PFSK-1 (cell line): Measurements from ENCODE around the gene DHRS12.

Experiments
- FOXP2 ChIP-seq: optimal IDR thresholded peaks from 2 replicates; pipeline ENCODE3; 2011; ENCODE audit warnings: borderline replicate concordance, control low read depth, inconsistent platforms; ENCODE audit not compliant: insufficient read depth; ENCODE audit errors: extremely low read length, extremely low read depth
- POLR2AphosphoS5 ChIP-seq: IDR thresholded peaks from 2 replicates; pipeline ENCODE4 v1.6.1; 2012; ENCODE audit warnings: low read depth, mild to moderate bottlenecking, control low read depth, low read length, moderate library complexity
- SIN3A ChIP-seq: IDR thresholded peaks from 2 replicates; pipeline ENCODE4 v1.6.1; 2012; ENCODE audit warnings: mild to moderate bottlenecking, low read length, moderate library complexity, borderline replicate concordance; ENCODE audit not compliant: insufficient read depth
- TAF1 ChIP-seq: IDR thresholded peaks from 2 replicates; pipeline ENCODE4 v1.6.1; 2012; ENCODE audit warnings: low read length, control low read depth, borderline replicate concordance; ENCODE audit not compliant: insufficient read depth
- TF ChIP-seq, protein P1 (sequence below), 2 experiments: IDR thresholded peaks; 2 replicates each; pipeline versions ENCODE4 v1.6.1 to v1.8.0; 2011 to 2012; ENCODE audit warnings: low read depth in 2 of 2, low read length in 2 of 2, control low read depth in 1 of 2, inconsistent platforms in 1 of 2, mild to moderate bottlenecking in 1 of 2, moderate library complexity in 1 of 2; ENCODE audit not compliant: insufficient read depth in 1 of 2

Gene DHRS12

DNA sequence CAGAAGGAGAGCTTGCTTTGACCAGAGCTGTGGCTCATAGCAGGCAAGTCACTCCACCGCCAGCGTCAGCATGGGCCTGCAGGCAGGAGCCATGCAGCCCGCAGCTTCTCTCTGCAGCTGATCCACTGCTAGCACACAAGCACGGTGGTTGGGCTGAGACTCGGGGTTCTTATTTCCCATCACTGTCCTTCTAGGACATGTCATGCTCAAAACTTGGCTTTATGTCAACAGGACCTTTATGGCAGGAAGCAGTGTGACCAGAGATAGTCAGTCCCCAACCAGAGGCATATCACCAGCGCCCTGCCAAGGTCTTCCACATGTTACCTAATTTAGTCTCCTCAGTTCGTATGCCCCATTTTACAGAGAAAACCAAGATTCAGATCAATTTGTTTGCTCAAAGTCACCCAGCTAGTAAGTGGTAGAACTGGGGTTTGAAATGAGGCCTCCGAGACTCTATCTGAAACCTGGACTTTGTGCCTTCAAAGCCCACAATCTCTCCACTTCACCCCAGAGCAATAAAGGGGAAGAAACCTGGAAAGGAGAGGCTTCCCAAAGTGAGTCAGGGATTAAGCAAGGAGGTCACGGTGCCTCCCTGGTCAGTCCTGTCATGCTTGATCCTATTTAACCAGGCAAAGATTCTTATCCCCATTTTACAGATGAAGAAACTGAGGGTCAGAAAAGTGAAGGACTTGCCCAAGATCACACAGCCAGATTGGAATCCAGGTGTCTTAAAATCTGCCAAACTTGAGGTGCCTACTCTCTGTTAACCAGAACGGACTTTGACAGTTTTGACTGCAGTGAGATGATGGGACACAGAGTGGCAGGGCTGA, 36.0 kb upstream of the DHRS12 start:
- TF ChIP-seq SIN3A = no peak
- no peak for TF ChIP-seq TAF1
- no peak for TF ChIP-seq POLR2AphosphoS5
- no peak for TF ChIP-seq FOXP2
- TF ChIP-seq, protein P1, sequence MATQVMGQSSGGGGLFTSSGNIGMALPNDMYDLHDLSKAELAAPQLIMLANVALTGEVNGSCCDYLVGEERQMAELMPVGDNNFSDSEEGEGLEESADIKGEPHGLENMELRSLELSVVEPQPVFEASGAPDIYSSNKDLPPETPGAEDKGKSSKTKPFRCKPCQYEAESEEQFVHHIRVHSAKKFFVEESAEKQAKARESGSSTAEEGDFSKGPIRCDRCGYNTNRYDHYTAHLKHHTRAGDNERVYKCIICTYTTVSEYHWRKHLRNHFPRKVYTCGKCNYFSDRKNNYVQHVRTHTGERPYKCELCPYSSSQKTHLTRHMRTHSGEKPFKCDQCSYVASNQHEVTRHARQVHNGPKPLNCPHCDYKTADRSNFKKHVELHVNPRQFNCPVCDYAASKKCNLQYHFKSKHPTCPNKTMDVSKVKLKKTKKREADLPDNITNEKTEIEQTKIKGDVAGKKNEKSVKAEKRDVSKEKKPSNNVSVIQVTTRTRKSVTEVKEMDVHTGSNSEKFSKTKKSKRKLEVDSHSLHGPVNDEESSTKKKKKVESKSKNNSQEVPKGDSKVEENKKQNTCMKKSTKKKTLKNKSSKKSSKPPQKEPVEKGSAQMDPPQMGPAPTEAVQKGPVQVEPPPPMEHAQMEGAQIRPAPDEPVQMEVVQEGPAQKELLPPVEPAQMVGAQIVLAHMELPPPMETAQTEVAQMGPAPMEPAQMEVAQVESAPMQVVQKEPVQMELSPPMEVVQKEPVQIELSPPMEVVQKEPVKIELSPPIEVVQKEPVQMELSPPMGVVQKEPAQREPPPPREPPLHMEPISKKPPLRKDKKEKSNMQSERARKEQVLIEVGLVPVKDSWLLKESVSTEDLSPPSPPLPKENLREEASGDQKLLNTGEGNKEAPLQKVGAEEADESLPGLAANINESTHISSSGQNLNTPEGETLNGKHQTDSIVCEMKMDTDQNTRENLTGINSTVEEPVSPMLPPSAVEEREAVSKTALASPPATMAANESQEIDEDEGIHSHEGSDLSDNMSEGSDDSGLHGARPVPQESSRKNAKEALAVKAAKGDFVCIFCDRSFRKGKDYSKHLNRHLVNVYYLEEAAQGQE (IDR thresholded peaks at IDR 0.05; ENCODE audit: insufficient read depth in 1 of 2, low read depth in 2 of 2, low read length in 2 of 2) = no peak

DNA sequence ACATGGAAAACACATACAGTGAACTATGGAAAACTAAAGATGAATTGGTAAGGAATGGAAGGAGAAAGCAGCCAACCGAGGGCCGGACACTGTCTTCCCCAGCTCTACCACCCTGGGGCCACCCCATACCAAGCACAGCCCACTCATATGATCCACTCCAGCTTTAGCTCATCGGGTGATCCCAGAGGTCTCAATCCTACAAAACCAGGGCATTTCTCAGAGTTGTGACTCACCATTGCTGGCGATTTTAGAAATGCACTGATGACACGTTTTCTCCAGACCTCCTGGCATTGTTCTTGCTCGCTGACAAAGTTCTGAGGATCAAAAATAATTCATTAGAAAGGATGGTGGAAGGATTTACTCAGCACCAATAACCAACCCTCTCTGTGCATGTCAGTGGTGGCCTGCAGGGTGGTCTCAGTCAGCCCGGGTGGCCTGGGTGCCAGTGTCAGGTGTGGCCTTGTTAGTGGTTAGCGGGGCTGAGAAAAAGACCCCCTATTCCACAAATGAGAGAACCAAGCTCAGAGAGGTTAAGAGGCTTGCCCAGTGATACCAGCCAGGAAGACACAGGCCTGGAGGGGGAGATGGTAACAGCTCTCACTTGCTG, 34.4 kb upstream of the DHRS12 start:
- TF ChIP-seq FOXP2 = no peak
- no peak for TF ChIP-seq SIN3A
- no peak for TF ChIP-seq POLR2AphosphoS5
- TF ChIP-seq, protein P1 (IDR thresholded peaks at IDR 0.05; ENCODE audit: insufficient read depth in 1 of 2, low read depth in 2 of 2, low read length in 2 of 2) = no peak
- no peak for TF ChIP-seq TAF1

DNA sequence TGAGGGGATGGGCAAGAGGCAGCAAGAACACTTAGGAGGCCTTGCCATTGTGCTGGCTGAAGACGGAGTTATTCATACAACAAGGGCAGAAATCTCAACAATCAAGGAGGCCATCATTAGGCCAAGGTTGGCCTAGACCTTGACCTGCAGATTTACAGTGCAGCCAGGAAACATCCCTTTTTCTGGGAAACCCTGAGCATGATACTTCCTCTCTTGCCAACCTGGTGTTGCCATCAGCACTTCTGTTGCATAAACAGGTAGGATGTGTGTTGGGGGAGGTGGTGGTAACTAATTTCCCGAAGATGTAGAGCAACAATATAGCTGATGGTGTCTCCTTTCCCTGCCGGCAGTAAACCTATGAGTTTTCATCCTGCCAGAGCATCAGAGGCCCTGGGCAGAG, 33.1 kb upstream of the DHRS12 start:
- TF ChIP-seq FOXP2 (no peak), POLR2AphosphoS5 (no peak), SIN3A (no peak), TAF1 (no peak)
- TF ChIP-seq, protein P1 (IDR thresholded peaks at IDR 0.05; ENCODE audit: insufficient read depth in 1 of 2, low read depth in 2 of 2, low read length in 2 of 2) = no peak

DNA sequence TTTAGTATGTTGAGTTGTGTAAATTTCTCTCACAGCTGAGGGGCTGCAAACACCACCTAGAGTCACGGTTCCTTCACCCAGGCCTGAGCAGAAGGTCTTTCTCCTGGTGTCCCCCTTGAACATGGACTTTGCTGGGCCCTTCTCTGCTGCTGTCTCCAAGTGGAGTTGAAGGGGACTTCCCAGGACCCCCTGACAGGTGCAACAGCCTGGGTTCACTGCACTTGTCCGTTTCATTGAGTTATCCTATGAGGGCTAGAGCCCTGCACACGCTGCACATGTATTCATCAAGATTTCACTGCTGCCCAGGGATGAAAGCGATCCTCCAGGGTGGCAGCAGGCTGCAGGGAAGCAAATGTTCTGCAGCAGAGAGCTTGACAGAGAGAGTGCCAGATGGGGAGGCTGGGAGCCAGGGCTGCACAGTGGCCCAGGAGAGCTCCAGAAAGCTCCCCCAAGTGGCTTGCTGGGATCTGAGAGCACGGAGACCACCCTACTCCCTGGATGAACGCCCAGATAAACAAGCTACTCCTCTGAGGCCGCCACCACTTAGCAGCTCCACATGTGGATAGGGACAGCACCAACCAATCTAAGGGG, 30.7 kb upstream of the DHRS12 start:
- TF ChIP-seq, protein P1 (IDR thresholded peaks at IDR 0.05; ENCODE audit: insufficient read depth in 1 of 2, low read depth in 2 of 2, low read length in 2 of 2) = no peak
- TF ChIP-seq SIN3A (no peak), FOXP2 (no peak), TAF1 (no peak), POLR2AphosphoS5 (no peak)
